ENCODE results near the gene UBE3D. TPM values are rescaled to one million over a fixed set of nuclear protein-coding genes. Genes with fewer than 3 reads are reported as not detected.

UBE3D gene
- total RNA-seq, 1 experiment from 2014 or later = 38.0 TPM

DNA sequence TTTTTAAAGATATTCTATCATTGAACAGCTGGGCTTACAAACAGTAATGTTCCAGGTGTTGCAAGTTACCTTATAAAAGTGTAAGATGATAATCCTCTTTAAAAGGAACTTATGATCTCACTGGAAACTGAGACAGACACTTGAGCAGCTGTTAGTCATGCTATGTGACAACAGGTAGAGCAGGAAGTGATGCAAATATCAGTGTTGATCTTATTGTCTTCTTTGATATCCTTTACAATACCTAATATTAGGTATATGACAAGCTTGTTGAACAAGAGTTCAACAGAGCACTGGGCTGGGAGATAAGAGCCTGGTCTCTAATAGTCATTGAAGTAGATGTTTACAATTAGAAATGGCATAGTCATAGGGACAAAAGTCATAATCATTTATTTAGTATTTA, 150.0 kb downstream of the UBE3D start:
- Histone ChIP-seq H3K27ac (ENCODE audit: low read depth, low read length, poor library complexity, severe bottlenecking) (no peak overlapping the region), H3K9me3 (ENCODE audit: low read depth, low read length, poor library complexity, severe bottlenecking) (peaks cover 10% of the 10 kb centered on the region), H3K4me1 (ENCODE audit: insufficient read depth, low read length, poor library complexity, severe bottlenecking) (no peaks in the 10 kb centered on the region), H3K27me3 (replicated peaks; ENCODE audit: insufficient read depth, low read depth, low read length, poor library complexity) (no peaks in the 10 kb centered on the region), H3K4me3 (ENCODE audit: low read depth, low read length, poor library complexity, severe bottlenecking) (no peak overlapping the region), H3K36me3 (ENCODE audit: insufficient read depth, low read length, poor library complexity, severe bottlenecking) (peaks cover 3% of the 10 kb centered on the region)
- POLR2A ChIA-PET (ENCODE audit: low non-redundant PET) = no interaction called here
- intact Hi-C loops (cut with micrococcal nuclease; ENCODE audit: unreplicated experiment) = no loop called here
- CTCF ChIA-PET = no interaction called here
- no peak for TF ChIP-seq EZH2 (IDR thresholded peaks at IDR 0.05; ENCODE audit: borderline replicate concordance, low read depth, low read length, poor library complexity, severe bottlenecking)
- TF ChIP-seq, protein P1, sequence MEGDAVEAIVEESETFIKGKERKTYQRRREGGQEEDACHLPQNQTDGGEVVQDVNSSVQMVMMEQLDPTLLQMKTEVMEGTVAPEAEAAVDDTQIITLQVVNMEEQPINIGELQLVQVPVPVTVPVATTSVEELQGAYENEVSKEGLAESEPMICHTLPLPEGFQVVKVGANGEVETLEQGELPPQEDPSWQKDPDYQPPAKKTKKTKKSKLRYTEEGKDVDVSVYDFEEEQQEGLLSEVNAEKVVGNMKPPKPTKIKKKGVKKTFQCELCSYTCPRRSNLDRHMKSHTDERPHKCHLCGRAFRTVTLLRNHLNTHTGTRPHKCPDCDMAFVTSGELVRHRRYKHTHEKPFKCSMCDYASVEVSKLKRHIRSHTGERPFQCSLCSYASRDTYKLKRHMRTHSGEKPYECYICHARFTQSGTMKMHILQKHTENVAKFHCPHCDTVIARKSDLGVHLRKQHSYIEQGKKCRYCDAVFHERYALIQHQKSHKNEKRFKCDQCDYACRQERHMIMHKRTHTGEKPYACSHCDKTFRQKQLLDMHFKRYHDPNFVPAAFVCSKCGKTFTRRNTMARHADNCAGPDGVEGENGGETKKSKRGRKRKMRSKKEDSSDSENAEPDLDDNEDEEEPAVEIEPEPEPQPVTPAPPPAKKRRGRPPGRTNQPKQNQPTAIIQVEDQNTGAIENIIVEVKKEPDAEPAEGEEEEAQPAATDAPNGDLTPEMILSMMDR (conservative IDR thresholded peaks at IDR 0.05; ENCODE audit: low read depth, low read length) = no peak
- no peak for DNase-seq (ENCODE audit: low spot score)
- BruUV-seq (replicated peaks) = no TSS peak

DNA sequence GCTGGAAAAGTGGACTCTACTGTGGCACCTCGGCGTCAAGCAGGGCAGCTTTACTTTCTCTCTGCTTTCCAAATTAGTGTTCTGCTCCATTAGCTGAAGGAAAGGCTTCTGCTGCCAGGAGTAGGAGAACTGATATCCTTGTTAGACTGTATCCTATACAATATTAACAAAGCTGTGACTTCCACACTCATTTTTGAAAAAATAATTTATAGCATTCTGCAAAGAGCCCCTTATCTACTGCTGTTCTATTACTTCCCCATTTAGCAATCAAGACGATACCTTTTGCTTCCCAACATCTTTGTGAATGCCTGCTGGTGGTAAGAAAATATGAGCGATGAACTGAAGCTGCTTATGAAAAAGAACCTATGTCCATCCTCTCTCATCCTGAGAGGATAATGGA, 151.1 kb downstream of the UBE3D start:
- DNase-seq (ENCODE audit: low spot score) = no peak
- Histone ChIP-seq H3K4me1 (ENCODE audit: insufficient read depth, low read length, poor library complexity, severe bottlenecking) (no peaks in the 10 kb centered on the region), H3K27ac (ENCODE audit: low read depth, low read length, poor library complexity, severe bottlenecking) (no peak overlapping the region), H3K27me3 (replicated peaks; ENCODE audit: insufficient read depth, low read depth, low read length, poor library complexity) (no peaks in the 10 kb centered on the region), H3K36me3 (ENCODE audit: insufficient read depth, low read length, poor library complexity, severe bottlenecking) (peaks cover 3% of the 10 kb centered on the region), H3K9me3 (ENCODE audit: low read depth, low read length, poor library complexity, severe bottlenecking) (peaks cover 10% of the 10 kb centered on the region), H3K4me3 (ENCODE audit: low read depth, low read length, poor library complexity, severe bottlenecking) (no peak overlapping the region)
- TF ChIP-seq EZH2 (IDR thresholded peaks at IDR 0.05; ENCODE audit: borderline replicate concordance, low read depth, low read length, poor library complexity, severe bottlenecking) = no peak
- TF ChIP-seq, protein P1 (conservative IDR thresholded peaks at IDR 0.05; ENCODE audit: low read depth, low read length) = no peak
- ChIA-PET POLR2A (ENCODE audit: low non-redundant PET) (no interaction called here), CTCF (interaction anchor here (0.5 kb wide), 1 partner anchor 644 kb away, joined by 3 read pairs; no protein-coding TSS in a partner anchor)
- intact Hi-C loops (cut with micrococcal nuclease; ENCODE audit: unreplicated experiment) = no loop called here
- BruUV-seq (replicated peaks) = no TSS peak

DNA sequence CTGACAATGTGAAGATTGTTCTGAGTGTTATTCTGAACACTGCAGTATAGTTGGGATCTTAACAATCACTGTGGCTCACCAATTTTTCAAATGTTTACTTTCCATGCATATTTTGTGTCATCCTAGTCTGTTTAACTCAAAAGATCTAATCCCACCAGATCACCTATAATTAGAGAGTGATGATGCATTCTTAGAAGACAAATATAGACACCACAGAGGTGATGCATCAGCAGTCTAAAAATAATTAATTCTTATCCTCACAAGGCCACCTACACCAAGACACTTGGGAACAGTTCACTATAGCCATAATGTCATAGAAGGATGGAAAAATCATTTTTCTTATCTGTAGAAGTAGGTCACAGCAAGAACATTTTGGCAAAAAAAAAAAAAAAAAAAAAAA, 154.8 kb downstream of the UBE3D start:
- BruUV-seq (replicated peaks) = no TSS peak
- POLR2A ChIA-PET (ENCODE audit: low non-redundant PET) = no interaction called here
- intact Hi-C loops (cut with micrococcal nuclease; ENCODE audit: unreplicated experiment) = no loop called here
- Histone ChIP-seq H3K27ac (ENCODE audit: low read depth, low read length, poor library complexity, severe bottlenecking) (no peak overlapping the region), H3K27me3 (replicated peaks; ENCODE audit: insufficient read depth, low read depth, low read length, poor library complexity) (no peaks in the 10 kb centered on the region), H3K36me3 (ENCODE audit: insufficient read depth, low read length, poor library complexity, severe bottlenecking) (no peaks in the 10 kb centered on the region), H3K9me3 (ENCODE audit: low read depth, low read length, poor library complexity, severe bottlenecking) (no peaks in the 10 kb centered on the region), H3K4me1 (ENCODE audit: insufficient read depth, low read length, poor library complexity, severe bottlenecking) (peaks cover 17% of the 10 kb centered on the region), H3K4me3 (ENCODE audit: low read depth, low read length, poor library complexity, severe bottlenecking) (no peak overlapping the region)
- TF ChIP-seq, protein P1 (conservative IDR thresholded peaks at IDR 0.05; ENCODE audit: low read depth, low read length) = no peak
- no peak for TF ChIP-seq EZH2 (IDR thresholded peaks at IDR 0.05; ENCODE audit: borderline replicate concordance, low read depth, low read length, poor library complexity, severe bottlenecking)
- CTCF ChIA-PET = no interaction called here
- no peak for DNase-seq (ENCODE audit: low spot score)
